AG09309 (cell line): ENCODE results near the gene DHRS13.
A peak's percentile ranks its signal among the peaks of the same experiment; 100 is the strongest.
"Not testable (repeated sequence)": the region's sequence is repeated elsewhere in the genome, so short reads cannot be mapped to it uniquely, and the experiment has no call there.

Source experiments
- DNase-seq: peaks from one replicate; pipeline ENCODE4 v3.0.0-alpha.2; 2010; ENCODE audit warnings: low read depth
- H3K4me3 ChIP-seq: 2 replicates; pipeline ENCODE4 v1.5.1; 2011; ENCODE audit warnings: mild to moderate bottlenecking, low read depth, low read length, moderate library complexity; ENCODE audit not compliant: control insufficient read depth
- CTCF ChIP-seq: IDR thresholded peaks from 2 replicates; pipeline ENCODE4 v1.5.1; 2011; ENCODE audit warnings: mild to moderate bottlenecking, low read depth, low read length, inconsistent platforms; ENCODE audit not compliant: insufficient read depth, control insufficient read depth; ENCODE audit errors: missing control alignments

Gene DHRS13

GRCh38 chr17:28899212-28899815, 3.6 kb downstream of the DHRS13 start:
- H3K4me3 ChIP-seq = no peak overlapping the region
- DNase-seq = no peak
- no peak for TF ChIP-seq CTCF

DNA sequence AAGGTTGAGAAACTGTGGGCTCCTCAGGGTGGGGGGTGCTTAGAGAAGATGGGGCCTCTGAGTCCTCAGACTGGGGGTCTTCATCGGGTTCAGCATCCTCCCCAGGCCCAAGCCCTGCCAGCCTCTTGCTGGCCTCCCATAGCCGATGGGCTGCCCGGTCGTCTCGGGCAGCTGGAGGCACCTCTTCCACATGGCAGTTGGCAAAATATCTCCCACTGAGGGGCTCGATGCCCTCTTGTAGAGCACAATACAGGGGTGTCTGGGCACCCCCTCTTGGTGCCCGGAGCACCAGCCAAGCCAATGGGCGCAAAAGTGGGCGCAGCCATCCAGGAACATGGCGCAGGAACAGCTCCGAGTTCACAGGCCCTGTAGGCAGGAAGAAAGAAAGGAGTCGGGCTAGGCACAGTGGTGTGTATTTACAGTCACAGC, 4.3 kb downstream of the DHRS13 start:
- no peak for DNase-seq
- H3K4me3 ChIP-seq = no peak overlapping the region
- no peak for TF ChIP-seq CTCF

GRCh38 chr17:28897769-28898526, 4.9 kb downstream of the DHRS13 start:
- DNase-seq = no peak
- H3K4me3 ChIP-seq = peak overlapping the region; percentile 82
- no peak for TF ChIP-seq CTCF

DNA sequence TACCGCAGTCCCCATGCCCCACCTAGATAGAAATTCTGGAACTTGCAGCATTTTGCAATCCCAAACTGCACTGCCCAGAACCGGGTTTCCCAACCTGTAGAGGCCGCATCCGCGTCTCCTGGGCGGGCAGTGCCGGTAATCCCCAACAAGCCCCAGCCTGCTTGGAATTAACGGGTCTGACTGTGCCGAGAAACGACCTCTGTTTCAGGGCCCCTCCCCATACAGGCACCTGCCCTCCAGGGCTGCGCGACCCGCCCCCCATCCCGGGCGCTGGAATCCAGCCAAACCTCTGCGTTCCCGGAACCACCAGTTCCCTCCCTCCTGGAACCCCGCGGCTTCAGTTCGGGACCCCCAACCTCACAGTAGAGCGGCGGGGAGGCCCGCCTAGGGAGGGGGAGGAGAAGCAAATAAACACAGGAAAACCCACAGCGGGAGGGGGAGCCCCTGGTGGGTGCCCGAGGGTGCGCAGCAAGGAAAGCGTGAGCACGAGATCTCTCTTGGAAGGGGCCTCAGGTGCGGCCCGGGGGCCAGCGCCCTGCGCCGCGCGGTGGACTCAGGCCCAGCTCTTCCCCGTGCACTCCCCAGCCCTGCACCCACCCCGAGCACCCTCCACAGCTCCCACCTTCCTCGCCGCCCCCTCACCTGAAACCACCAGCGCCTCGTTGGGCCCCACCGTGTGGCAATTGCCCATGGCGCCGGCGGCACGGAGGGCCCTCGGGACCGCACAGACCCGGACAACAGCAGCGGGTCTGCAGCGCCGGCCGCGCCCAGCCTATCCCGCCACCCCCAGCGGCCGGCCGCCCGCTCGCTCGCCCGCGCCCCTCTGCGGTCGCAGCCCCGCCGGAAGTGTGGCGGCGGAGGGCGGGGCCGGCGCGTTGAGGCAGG, 5.8 kb downstream of the DHRS13 start, which contains the start of gene FLOT2:
TSS of gene FLOT2 (minus strand) at position 850 of the 885 bp plus-strand sequence. CDS start at position 691, 159 bp downstream.
- peak within 1 kb of the TSS; percentile 82 for H3K4me3 ChIP-seq
- TF ChIP-seq CTCF = peak; percentile 31
- no peak for DNase-seq

DNA sequence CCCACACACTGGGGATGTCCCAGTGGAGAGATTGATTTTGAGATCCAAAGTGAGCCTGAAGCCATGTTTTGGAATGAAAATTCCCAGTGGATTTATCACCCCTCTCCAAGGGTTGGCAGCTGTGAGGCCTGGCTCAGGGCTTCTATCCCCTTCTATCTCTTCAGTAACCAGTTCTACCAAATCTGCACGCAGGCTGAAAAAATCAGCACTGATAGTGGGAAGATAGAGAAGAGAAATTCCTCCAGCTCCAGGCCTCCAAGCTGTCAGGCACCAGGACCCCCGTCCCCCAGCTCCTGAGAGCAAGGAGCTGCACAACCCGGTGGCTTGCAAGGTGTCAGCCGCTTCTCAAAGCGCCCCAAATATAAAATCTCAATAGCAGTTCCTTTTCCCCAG, 6.4 kb downstream of the DHRS13 start:
- no peak for DNase-seq
- H3K4me3 ChIP-seq = peak overlapping the region; percentile 82
- no peak for TF ChIP-seq CTCF

GRCh38 chr17:28895794-28896447, 7.0 kb downstream of the DHRS13 start:
- TF ChIP-seq CTCF = no peak
- H3K4me3 ChIP-seq = no peak overlapping the region
- no peak for DNase-seq

GRCh38 chr17:28893248-28894183, 9.4 kb downstream of the DHRS13 start:
- H3K4me3 ChIP-seq, DNase-seq: not testable (repeated sequence)
